Measurements from ENCODE around the gene ERVMER34-1. TPM values are rescaled to one million over a fixed set of nuclear protein-coding genes. Genes with fewer than 3 reads are reported as not detected.

Gene ERVMER34-1
- total RNA-seq, 1 donor from 2014 or later: 0.52 TPM

GRCh38 chr4:52755426-52755825 is 4.2 kb upstream of the ERVMER34-1 start:
- Histone ChIP-seq H3K27me3 (ENCODE audit: control insufficient read depth in 3 of 3, insufficient read depth in 3 of 3, low read length in 3 of 3) (peaks cover 15 to 18% (median 17%) of the 10 kb centered on the region in 3 donors), H3K9ac (ENCODE audit: low read depth in 1 of 3, low read length in 3 of 3) (no peak overlapping the region), H3K4me3 (ENCODE audit: low read length in 3 of 3) (no peak overlapping the region), H3K27ac (ENCODE audit: low read depth, low read length) (no peak overlapping the region), H3K9me3 (ENCODE audit: control insufficient read depth in 3 of 3, low read length in 3 of 3) (no peaks in the 10 kb centered on the region), H3K4me1 (ENCODE audit: control insufficient read depth in 3 of 3, insufficient read depth in 3 of 3, low read length in 3 of 3) (peaks cover 4 to 12% (median 9%) of the 10 kb centered on the region in 3 donors), H3K36me3 (ENCODE audit: control insufficient read depth in 3 of 3, insufficient read depth in 3 of 3, low read length in 3 of 3) (no peaks in the 10 kb centered on the region)

GRCh38 chr4:52752936-52753335 is 1.7 kb upstream of the ERVMER34-1 start:
- H3K27me3 ChIP-seq (ENCODE audit: control insufficient read depth in 3 of 3, insufficient read depth in 3 of 3, low read length in 3 of 3): peaks cover 18 to 22% (median 19%) of the 10 kb centered on the region in 3 donors
- H3K36me3 ChIP-seq (ENCODE audit: control insufficient read depth in 3 of 3, insufficient read depth in 3 of 3, low read length in 3 of 3): no peaks in the 10 kb centered on the region
- peaks cover 4 to 12% (median 9%) of the 10 kb centered on the region in 3 donors for H3K4me1 ChIP-seq (ENCODE audit: control insufficient read depth in 3 of 3, insufficient read depth in 3 of 3, low read length in 3 of 3)
- H3K27ac ChIP-seq (ENCODE audit: low read depth, low read length): no peak overlapping the region
- H3K9me3 ChIP-seq (ENCODE audit: control insufficient read depth in 3 of 3, low read length in 3 of 3): no peaks in the 10 kb centered on the region
- H3K9ac ChIP-seq (ENCODE audit: low read depth in 1 of 3, low read length in 3 of 3): no peak overlapping the region
- H3K4me3 ChIP-seq (ENCODE audit: low read length in 3 of 3): no peak overlapping the region

GRCh38 chr4:52751487-52751911 is 274 bp upstream of the ERVMER34-1 start:
- peaks cover 18 to 22% (median 19%) of the 10 kb centered on the region in 3 donors for H3K27me3 ChIP-seq (ENCODE audit: control insufficient read depth in 3 of 3, insufficient read depth in 3 of 3, low read length in 3 of 3)

GRCh38 chr4:52750213-52750612 is 1.0 kb downstream of the ERVMER34-1 start:
- peaks cover 4 to 12% (median 9%) of the 10 kb centered on the region in 3 donors for H3K4me1 ChIP-seq (ENCODE audit: control insufficient read depth in 3 of 3, insufficient read depth in 3 of 3, low read length in 3 of 3)
- H3K4me3 ChIP-seq (ENCODE audit: low read length in 3 of 3): peak overlapping the region in 1 of 3 donors; percentile 67
- no peak overlapping the region for H3K9ac ChIP-seq (ENCODE audit: low read depth in 1 of 3, low read length in 3 of 3)
- peaks cover 18 to 22% (median 19%) of the 10 kb centered on the region in 3 donors for H3K27me3 ChIP-seq (ENCODE audit: control insufficient read depth in 3 of 3, insufficient read depth in 3 of 3, low read length in 3 of 3)
- H3K27ac ChIP-seq (ENCODE audit: low read depth, low read length): no peak overlapping the region
- no peaks in the 10 kb centered on the region for H3K9me3 ChIP-seq (ENCODE audit: control insufficient read depth in 3 of 3, low read length in 3 of 3)
- H3K36me3 ChIP-seq (ENCODE audit: control insufficient read depth in 3 of 3, insufficient read depth in 3 of 3, low read length in 3 of 3): no peaks in the 10 kb centered on the region

More at GRCh38 chr4:52751487-52751911, 274 bp upstream of the ERVMER34-1 start:
- no peak overlapping the region for H3K27ac ChIP-seq (ENCODE audit: low read depth, low read length)
- H3K4me3 ChIP-seq (ENCODE audit: low read length in 3 of 3): peak overlapping the region; percentile 34 to 67 (median 38)
- peak overlapping the region in 1 of 3 donors; percentile 60 for H3K9ac ChIP-seq (ENCODE audit: low read depth in 1 of 3, low read length in 3 of 3)
- H3K36me3 ChIP-seq (ENCODE audit: control insufficient read depth in 3 of 3, insufficient read depth in 3 of 3, low read length in 3 of 3): no peaks in the 10 kb centered on the region
- H3K9me3 ChIP-seq (ENCODE audit: control insufficient read depth in 3 of 3, low read length in 3 of 3): no peaks in the 10 kb centered on the region
- H3K4me1 ChIP-seq (ENCODE audit: control insufficient read depth in 3 of 3, insufficient read depth in 3 of 3, low read length in 3 of 3): peaks cover 4 to 12% (median 9%) of the 10 kb centered on the region in 3 donors

GRCh38 chr4:52748432-52748831 is 2.8 kb downstream of the ERVMER34-1 start:
- Histone ChIP-seq H3K9me3 (ENCODE audit: control insufficient read depth in 3 of 3, low read length in 3 of 3) (no peaks in the 10 kb centered on the region), H3K36me3 (ENCODE audit: control insufficient read depth in 3 of 3, insufficient read depth in 3 of 3, low read length in 3 of 3) (no peaks in the 10 kb centered on the region), H3K4me1 (ENCODE audit: control insufficient read depth in 3 of 3, insufficient read depth in 3 of 3, low read length in 3 of 3) (peaks cover 4 to 12% (median 9%) of the 10 kb centered on the region in 3 donors), H3K27ac (ENCODE audit: low read depth, low read length) (no peak overlapping the region), H3K27me3 (ENCODE audit: control insufficient read depth in 3 of 3, insufficient read depth in 3 of 3, low read length in 3 of 3) (peaks cover 18 to 22% (median 19%) of the 10 kb centered on the region in 3 donors), H3K9ac (ENCODE audit: low read depth in 1 of 3, low read length in 3 of 3) (no peak overlapping the region), H3K4me3 (ENCODE audit: low read length in 3 of 3) (no peak overlapping the region)

- H3K36me3 ChIP-seq (ENCODE audit: control insufficient read depth in 3 of 3, insufficient read depth in 3 of 3, low read length in 3 of 3): no peaks in the 10 kb centered on the region
- no peak overlapping the region for H3K27ac ChIP-seq (ENCODE audit: low read depth, low read length)
- no peaks in the 10 kb centered on the region for H3K4me1 ChIP-seq (ENCODE audit: control insufficient read depth in 3 of 3, insufficient read depth in 3 of 3, low read length in 3 of 3)
- no peak overlapping the region for H3K4me3 ChIP-seq (ENCODE audit: low read length in 3 of 3)
- no peaks in the 10 kb centered on the region for H3K9me3 ChIP-seq (ENCODE audit: control insufficient read depth in 3 of 3, low read length in 3 of 3)
- no peak overlapping the region for H3K9ac ChIP-seq (ENCODE audit: low read depth in 1 of 3, low read length in 3 of 3)
- no peaks in the 10 kb centered on the region for H3K27me3 ChIP-seq (ENCODE audit: control insufficient read depth in 3 of 3, insufficient read depth in 3 of 3, low read length in 3 of 3)
Observed at GRCh38 chr4:52744588-52744987, 6.6 kb downstream of the ERVMER34-1 start.

GRCh38 chr4:52743444-52744019 is 7.7 kb downstream of the ERVMER34-1 start:
- Histone ChIP-seq H3K36me3 (ENCODE audit: control insufficient read depth in 3 of 3, insufficient read depth in 3 of 3, low read length in 3 of 3) (no peaks in the 10 kb centered on the region), H3K27me3 (ENCODE audit: control insufficient read depth in 3 of 3, insufficient read depth in 3 of 3, low read length in 3 of 3) (no peaks in the 10 kb centered on the region), H3K27ac (ENCODE audit: low read depth, low read length) (no peak overlapping the region), H3K4me1 (ENCODE audit: control insufficient read depth in 3 of 3, insufficient read depth in 3 of 3, low read length in 3 of 3) (no peaks in the 10 kb centered on the region), H3K9ac (ENCODE audit: low read depth in 1 of 3, low read length in 3 of 3) (no peak overlapping the region), H3K4me3 (ENCODE audit: low read length in 3 of 3) (no peak overlapping the region), H3K9me3 (ENCODE audit: control insufficient read depth in 3 of 3, low read length in 3 of 3) (no peaks in the 10 kb centered on the region)

- Histone ChIP-seq H3K4me1 (ENCODE audit: control insufficient read depth in 3 of 3, insufficient read depth in 3 of 3, low read length in 3 of 3) (no peaks in the 10 kb centered on the region), H3K36me3 (ENCODE audit: control insufficient read depth in 3 of 3, insufficient read depth in 3 of 3, low read length in 3 of 3) (no peaks in the 10 kb centered on the region), H3K4me3 (ENCODE audit: low read length in 3 of 3) (no peak overlapping the region), H3K9me3 (ENCODE audit: control insufficient read depth in 3 of 3, low read length in 3 of 3) (no peaks in the 10 kb centered on the region), H3K27me3 (ENCODE audit: control insufficient read depth in 3 of 3, insufficient read depth in 3 of 3, low read length in 3 of 3) (no peaks in the 10 kb centered on the region), H3K27ac (ENCODE audit: low read depth, low read length) (no peak overlapping the region), H3K9ac (ENCODE audit: low read depth in 1 of 3, low read length in 3 of 3) (no peak overlapping the region)
Observed at GRCh38 chr4:52729586-52729985, 21.6 kb downstream of the ERVMER34-1 start.

- Histone ChIP-seq H3K4me3 (ENCODE audit: low read length in 3 of 3) (no peak overlapping the region), H3K27me3 (ENCODE audit: control insufficient read depth in 3 of 3, insufficient read depth in 3 of 3, low read length in 3 of 3) (no peaks in the 10 kb centered on the region), H3K9me3 (ENCODE audit: control insufficient read depth in 3 of 3, low read length in 3 of 3) (no peaks in the 10 kb centered on the region), H3K36me3 (ENCODE audit: control insufficient read depth in 3 of 3, insufficient read depth in 3 of 3, low read length in 3 of 3) (no peaks in the 10 kb centered on the region), H3K27ac (ENCODE audit: low read depth, low read length) (no peak overlapping the region), H3K9ac (ENCODE audit: low read depth in 1 of 3, low read length in 3 of 3) (no peak overlapping the region), H3K4me1 (ENCODE audit: control insufficient read depth in 3 of 3, insufficient read depth in 3 of 3, low read length in 3 of 3) (no peaks in the 10 kb centered on the region)
Observed at GRCh38 chr4:52728691-52729240, 22.5 kb downstream of the ERVMER34-1 start.

- H3K27me3 ChIP-seq (ENCODE audit: control insufficient read depth in 3 of 3, insufficient read depth in 3 of 3, low read length in 3 of 3): no peaks in the 10 kb centered on the region
- H3K27ac ChIP-seq (ENCODE audit: low read depth, low read length): no peak overlapping the region
- H3K36me3 ChIP-seq (ENCODE audit: control insufficient read depth in 3 of 3, insufficient read depth in 3 of 3, low read length in 3 of 3): no peaks in the 10 kb centered on the region
- peaks cover 5 to 7% (median 5%) of the 10 kb centered on the region in 3 donors for H3K4me1 ChIP-seq (ENCODE audit: control insufficient read depth in 3 of 3, insufficient read depth in 3 of 3, low read length in 3 of 3)
- no peak overlapping the region for H3K9ac ChIP-seq (ENCODE audit: low read depth in 1 of 3, low read length in 3 of 3)
- no peak overlapping the region for H3K4me3 ChIP-seq (ENCODE audit: low read length in 3 of 3)
- no peaks in the 10 kb centered on the region for H3K9me3 ChIP-seq (ENCODE audit: control insufficient read depth in 3 of 3, low read length in 3 of 3)
Observed at GRCh38 chr4:52726826-52727580, 24.2 kb downstream of the ERVMER34-1 start.

All from skeletal muscle tissue (tissue), 4 donors.